GM19372 (cell line): ENCODE data around the gene SOX1.

Experiments
- ATAC-seq: cut with Tn5 transposase; IDR thresholded peaks from one replicate; pipeline ENCODE4 v1.9.1; 2021; ENCODE audit warnings: mild to moderate bottlenecking, low read depth, moderate library complexity; ENCODE audit not compliant: unreplicated experiment

The SOX1 gene

GRCh38 chr13:112067116-112067741 is at the start of gene SOX1:
Gene SOX1, plus strand, starts transcription at chr13:112067149. Its CDS starts 510 bp downstream, at chr13:112067659.
- no peak for ATAC-seq

GRCh38 chr13:112024577-112024976 is 42.4 kb upstream of the SOX1 start:
- no peak for ATAC-seq

GRCh38 chr13:112027250-112027649 is 39.7 kb upstream of the SOX1 start:
- no peak for ATAC-seq

- no peak for ATAC-seq
Measured at GRCh38 chr13:112028481-112028880, 38.5 kb upstream of the SOX1 start.

- ATAC-seq, result no peak
Measured at GRCh38 chr13:112029143-112029542, 37.8 kb upstream of the SOX1 start.

- no peak for ATAC-seq
Measured at GRCh38 chr13:112032186-112032993, 34.6 kb upstream of the SOX1 start.

GRCh38 chr13:112034231-112034630 is 32.7 kb upstream of the SOX1 start:
- no peak for ATAC-seq

- no peak for ATAC-seq
Measured at GRCh38 chr13:112034846-112035245, 32.1 kb upstream of the SOX1 start.

GRCh38 chr13:112042496-112042895 is 24.5 kb upstream of the SOX1 start:
- no peak for ATAC-seq

- ATAC-seq, result no peak
Measured at GRCh38 chr13:112052213-112052612, 14.7 kb upstream of the SOX1 start.

- ATAC-seq, result no peak
Measured at GRCh38 chr13:112053167-112053743, 13.7 kb upstream of the SOX1 start.

- ATAC-seq, result no peak
Measured at GRCh38 chr13:112053744-112054615, 13.0 kb upstream of the SOX1 start.

GRCh38 chr13:112054616-112055015 is 12.3 kb upstream of the SOX1 start:
- ATAC-seq, result no peak

- no peak for ATAC-seq
Measured at GRCh38 chr13:112055036-112055914, 11.7 kb upstream of the SOX1 start.

- ATAC-seq, result no peak
Measured at GRCh38 chr13:112055915-112056269, 11.1 kb upstream of the SOX1 start.

GRCh38 chr13:112056284-112056727 is 10.6 kb upstream of the SOX1 start:
- ATAC-seq, result no peak

GRCh38 chr13:112056739-112057438 is 10.1 kb upstream of the SOX1 start:
- ATAC-seq, result no peak

GRCh38 chr13:112057439-112057735 is 9.6 kb upstream of the SOX1 start:
- no peak for ATAC-seq

- no peak for ATAC-seq
Measured at GRCh38 chr13:112057736-112058518, 9.0 kb upstream of the SOX1 start.
